Measurements from ENCODE around the gene ABHD5.

Gene ABHD5

DNA sequence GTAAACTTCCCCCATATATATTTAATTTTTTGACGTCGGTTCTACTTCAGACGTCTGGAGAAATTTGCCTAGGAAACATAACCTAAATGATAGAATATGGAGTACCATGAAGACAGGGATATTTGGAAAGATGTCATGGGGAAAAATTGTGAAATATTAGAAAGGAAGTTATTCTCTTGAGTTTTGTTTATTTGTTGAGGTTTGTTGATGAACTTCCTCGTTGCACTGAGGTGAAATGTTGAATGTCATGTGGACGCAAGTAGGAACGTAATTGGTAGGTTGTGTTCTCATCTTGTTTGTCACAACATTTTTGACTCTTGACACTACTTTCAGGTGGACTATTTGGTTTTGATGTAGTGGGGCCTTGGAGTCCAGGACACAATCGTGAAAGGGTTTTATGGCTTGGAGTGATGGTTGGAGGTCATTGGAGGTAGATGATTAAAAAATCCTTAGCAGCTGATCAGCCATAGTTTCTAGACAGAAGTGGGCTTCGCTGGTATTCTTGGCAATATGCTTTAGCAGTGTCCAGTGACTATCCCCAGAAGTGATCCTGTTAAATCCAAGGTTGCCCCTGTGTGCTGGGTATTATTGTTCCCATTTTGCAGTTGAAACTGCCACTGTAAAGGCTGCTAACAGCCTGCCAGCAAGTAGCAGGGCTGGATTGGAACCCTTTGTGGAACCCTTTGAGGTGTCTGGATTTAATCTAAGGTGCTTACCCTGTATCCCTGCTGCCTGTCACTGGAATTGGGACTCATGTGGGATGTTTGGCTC is 1.5 kb downstream of the ABHD5 start:
- H3K27ac Mint-ChIP-seq, result no peak overlapping the region
- no peaks in the 10 kb centered on the region for H3K9me3 Mint-ChIP-seq
- peak overlapping the region; percentile 89 for H3K4me3 Mint-ChIP-seq
- peaks cover 3% of the 10 kb centered on the region for H3K27me3 Mint-ChIP-seq
- H3K4me1 Mint-ChIP-seq (ENCODE audit: low read depth), result peaks cover 37% of the 10 kb centered on the region
- no peaks in the 10 kb centered on the region for H3K36me3 Mint-ChIP-seq (ENCODE audit: low read depth)

DNA sequence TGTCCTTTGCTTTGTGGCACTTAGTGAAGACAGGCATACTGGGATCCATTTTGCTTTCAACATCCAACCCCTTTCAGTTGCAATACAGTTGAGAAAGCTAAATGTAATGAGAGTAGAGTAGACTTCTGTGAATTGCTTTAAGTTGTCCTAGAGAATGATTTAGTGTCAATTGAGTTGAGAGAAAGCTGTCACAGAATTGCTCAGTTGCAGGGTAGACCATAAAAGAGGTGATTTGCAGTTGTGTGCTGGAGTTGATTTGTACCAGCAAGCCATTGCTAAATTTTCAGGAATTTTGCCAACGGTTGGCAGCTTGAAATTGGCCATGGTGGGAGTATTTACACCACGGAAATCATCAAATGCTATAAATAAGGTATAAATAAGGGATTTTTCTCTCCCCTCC is 2.2 kb downstream of the ABHD5 start:
- no peaks in the 10 kb centered on the region for H3K36me3 Mint-ChIP-seq (ENCODE audit: low read depth)
- H3K27ac Mint-ChIP-seq, result no peak overlapping the region
- peaks cover 3% of the 10 kb centered on the region for H3K27me3 Mint-ChIP-seq
- no peaks in the 10 kb centered on the region for H3K9me3 Mint-ChIP-seq
- H3K4me1 Mint-ChIP-seq (ENCODE audit: low read depth), result peaks cover 37% of the 10 kb centered on the region
- H3K4me3 Mint-ChIP-seq, result no peak overlapping the region

DNA sequence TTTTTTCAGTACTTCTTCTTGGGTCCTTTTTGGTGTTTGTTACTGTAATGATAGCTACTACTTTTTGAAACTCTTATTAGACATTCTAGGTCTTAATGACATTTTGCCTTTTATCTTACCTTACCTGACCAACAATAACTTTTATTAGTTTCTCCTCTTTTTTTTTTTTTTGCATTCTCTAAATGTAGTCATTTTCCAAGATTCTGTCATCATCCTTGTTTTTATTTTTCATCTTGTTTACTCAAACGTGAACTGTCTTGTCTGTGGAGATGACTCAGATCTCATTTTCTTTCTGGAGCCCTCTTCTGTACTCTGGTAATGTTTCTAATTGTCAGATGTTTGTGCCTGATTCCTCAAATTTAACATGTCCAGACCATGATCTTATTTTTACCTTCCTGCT is 2.9 kb downstream of the ABHD5 start:
- H3K27me3 Mint-ChIP-seq, result peaks cover 3% of the 10 kb centered on the region
- no peak overlapping the region for H3K27ac Mint-ChIP-seq
- H3K36me3 Mint-ChIP-seq (ENCODE audit: low read depth), result no peaks in the 10 kb centered on the region
- no peak overlapping the region for H3K4me3 Mint-ChIP-seq
- H3K4me1 Mint-ChIP-seq (ENCODE audit: low read depth), result peaks cover 37% of the 10 kb centered on the region
- H3K9me3 Mint-ChIP-seq, result no peaks in the 10 kb centered on the region

DNA sequence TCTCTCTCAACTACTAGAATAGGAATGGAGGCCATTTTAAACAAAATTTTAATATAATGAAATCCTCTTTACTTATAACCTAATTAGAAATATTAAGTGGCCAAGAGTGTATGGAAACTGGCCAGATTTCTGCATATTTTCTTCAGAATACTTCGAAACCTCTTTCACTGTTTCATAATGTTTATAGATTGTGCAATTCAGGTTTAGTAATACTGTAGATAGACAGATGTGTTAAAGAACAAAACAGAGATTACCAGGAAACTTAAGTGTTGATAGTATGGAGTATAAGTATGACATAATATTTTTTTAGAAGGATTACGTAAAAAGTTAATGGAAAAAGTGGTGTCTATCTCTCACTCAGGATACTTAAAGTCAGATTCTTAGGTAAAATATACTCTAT is 4.7 kb downstream of the ABHD5 start:
- Mint-ChIP-seq H3K4me1 (ENCODE audit: low read depth) (peaks cover 35% of the 10 kb centered on the region), H3K27ac (no peak overlapping the region), H3K9me3 (no peaks in the 10 kb centered on the region), H3K27me3 (no peaks in the 10 kb centered on the region), H3K4me3 (no peak overlapping the region), H3K36me3 (ENCODE audit: low read depth) (peaks cover 7% of the 10 kb centered on the region)

GRCh38 chr3:43695863-43696262 is 5.1 kb downstream of the ABHD5 start:
- Mint-ChIP-seq H3K4me3 (no peak overlapping the region), H3K36me3 (ENCODE audit: low read depth) (peaks cover 9% of the 10 kb centered on the region)

GRCh38 chr3:43696441-43696840 is 5.7 kb downstream of the ABHD5 start:
- Mint-ChIP-seq H3K4me3 (no peak overlapping the region), H3K36me3 (ENCODE audit: low read depth) (peaks cover 12% of the 10 kb centered on the region), H3K9me3 (no peaks in the 10 kb centered on the region), H3K4me1 (ENCODE audit: low read depth) (peaks cover 33% of the 10 kb centered on the region), H3K27me3 (no peaks in the 10 kb centered on the region), H3K27ac (no peak overlapping the region)

More at GRCh38 chr3:43695863-43696262, 5.1 kb downstream of the ABHD5 start:
- Mint-ChIP-seq H3K9me3 (no peaks in the 10 kb centered on the region), H3K27ac (no peak overlapping the region), H3K27me3 (no peaks in the 10 kb centered on the region), H3K4me1 (ENCODE audit: low read depth) (peaks cover 33% of the 10 kb centered on the region)

GRCh38 chr3:43696881-43697280 is 6.1 kb downstream of the ABHD5 start:
- Mint-ChIP-seq H3K9me3 (no peaks in the 10 kb centered on the region), H3K4me3 (no peak overlapping the region), H3K36me3 (ENCODE audit: low read depth) (peaks cover 15% of the 10 kb centered on the region), H3K4me1 (ENCODE audit: low read depth) (peaks cover 29% of the 10 kb centered on the region), H3K27ac (no peak overlapping the region), H3K27me3 (no peaks in the 10 kb centered on the region)

DNA sequence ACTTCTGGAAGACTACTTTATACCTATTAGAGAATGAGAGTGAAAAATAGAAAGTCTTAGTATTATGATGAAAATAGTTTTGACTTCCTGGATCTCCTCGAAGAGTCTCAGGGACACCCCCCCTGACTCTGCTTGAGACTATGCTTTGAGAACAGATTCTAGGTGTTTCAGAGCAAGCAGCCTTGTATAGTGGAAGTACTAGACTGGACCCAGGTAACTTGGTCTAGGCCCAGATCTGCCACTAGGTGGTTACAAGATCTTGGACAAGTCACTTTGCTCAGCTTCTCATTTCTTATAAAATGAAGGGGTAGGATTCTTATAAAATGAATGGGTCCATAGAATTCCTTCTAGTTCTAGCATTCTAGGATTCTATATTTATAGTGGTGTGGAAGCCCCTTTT is 9.1 kb downstream of the ABHD5 start:
- peaks cover 34% of the 10 kb centered on the region for H3K36me3 Mint-ChIP-seq (ENCODE audit: low read depth)
- H3K27me3 Mint-ChIP-seq, result no peaks in the 10 kb centered on the region
- H3K9me3 Mint-ChIP-seq, result no peaks in the 10 kb centered on the region
- no peak overlapping the region for H3K27ac Mint-ChIP-seq
- peaks cover 13% of the 10 kb centered on the region for H3K4me1 Mint-ChIP-seq (ENCODE audit: low read depth)
- H3K4me3 Mint-ChIP-seq, result no peak overlapping the region

- Mint-ChIP-seq H3K27ac (no peak overlapping the region), H3K27me3 (no peaks in the 10 kb centered on the region), H3K36me3 (ENCODE audit: low read depth) (peaks cover 46% of the 10 kb centered on the region), H3K9me3 (no peaks in the 10 kb centered on the region), H3K4me1 (ENCODE audit: low read depth) (peaks cover 6% of the 10 kb centered on the region), H3K4me3 (no peak overlapping the region)
Observed at GRCh38 chr3:43704697-43705096, 14.0 kb downstream of the ABHD5 start.

- Mint-ChIP-seq H3K27me3 (no peaks in the 10 kb centered on the region), H3K27ac (no peak overlapping the region)
Observed at GRCh38 chr3:43706342-43706741, 15.6 kb downstream of the ABHD5 start.

DNA sequence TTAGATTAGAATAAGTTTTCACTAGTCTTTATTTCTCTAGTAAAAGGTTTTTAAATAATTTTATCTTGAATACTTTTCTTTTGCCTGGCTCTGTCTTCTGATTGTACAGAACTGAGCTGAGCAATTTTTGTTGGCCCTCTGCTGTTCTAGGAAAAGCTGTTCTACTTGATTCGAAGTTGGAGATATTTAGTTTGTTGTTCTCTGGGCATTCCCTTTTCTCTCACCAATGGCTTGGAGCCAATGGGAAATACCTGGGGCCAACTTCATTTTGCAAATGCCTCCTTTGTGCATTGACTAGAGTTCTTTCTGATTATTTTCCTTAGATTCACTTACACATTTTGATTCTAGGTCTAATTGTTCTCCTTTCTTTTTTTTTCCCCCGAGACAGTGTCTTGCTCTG is 16.5 kb downstream of the ABHD5 start:
- no peak overlapping the region for H3K27ac Mint-ChIP-seq

More at GRCh38 chr3:43706342-43706741, 15.6 kb downstream of the ABHD5 start:
- H3K9me3 Mint-ChIP-seq, result no peaks in the 10 kb centered on the region
- no peak overlapping the region for H3K4me3 Mint-ChIP-seq
- peaks cover 34% of the 10 kb centered on the region for H3K36me3 Mint-ChIP-seq (ENCODE audit: low read depth)
- H3K4me1 Mint-ChIP-seq (ENCODE audit: low read depth), result peaks cover 6% of the 10 kb centered on the region

GRCh38 chr3:43707998-43708397 is 17.3 kb downstream of the ABHD5 start:
- Mint-ChIP-seq H3K27me3 (no peaks in the 10 kb centered on the region), H3K4me3 (no peak overlapping the region), H3K27ac (no peak overlapping the region), H3K36me3 (ENCODE audit: low read depth) (peaks cover 40% of the 10 kb centered on the region), H3K9me3 (no peaks in the 10 kb centered on the region), H3K4me1 (ENCODE audit: low read depth) (peaks cover 6% of the 10 kb centered on the region)

More for the DNA sequence above, 16.5 kb downstream of the ABHD5 start:
- no peaks in the 10 kb centered on the region for H3K27me3 Mint-ChIP-seq
- H3K4me1 Mint-ChIP-seq (ENCODE audit: low read depth), result peaks cover 6% of the 10 kb centered on the region
- no peak overlapping the region for H3K4me3 Mint-ChIP-seq
- peaks cover 35% of the 10 kb centered on the region for H3K36me3 Mint-ChIP-seq (ENCODE audit: low read depth)
- H3K9me3 Mint-ChIP-seq, result no peaks in the 10 kb centered on the region

DNA sequence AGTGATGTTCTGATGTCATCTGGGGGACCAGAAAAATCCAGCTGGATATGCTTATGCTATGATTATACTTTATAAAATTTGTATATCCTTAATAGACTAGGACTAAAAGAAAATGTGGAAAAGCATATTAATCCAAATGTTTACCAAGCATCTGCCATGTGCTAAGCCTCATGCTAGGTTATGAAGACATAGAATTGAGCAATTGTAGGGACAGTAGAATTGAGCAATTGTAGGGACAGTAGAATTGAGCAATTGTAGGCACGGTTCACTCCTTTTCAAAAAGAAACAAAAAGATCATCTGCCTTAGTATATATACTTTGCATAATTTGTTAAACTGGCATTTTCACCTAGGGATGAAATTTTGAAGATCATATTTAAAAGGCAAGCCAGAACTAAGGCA is 18.3 kb downstream of the ABHD5 start:
- Mint-ChIP-seq H3K27ac (no peak overlapping the region), H3K4me1 (ENCODE audit: low read depth) (peaks cover 6% of the 10 kb centered on the region), H3K27me3 (no peaks in the 10 kb centered on the region), H3K9me3 (no peaks in the 10 kb centered on the region), H3K4me3 (no peak overlapping the region), H3K36me3 (ENCODE audit: low read depth) (peaks cover 41% of the 10 kb centered on the region)

DNA sequence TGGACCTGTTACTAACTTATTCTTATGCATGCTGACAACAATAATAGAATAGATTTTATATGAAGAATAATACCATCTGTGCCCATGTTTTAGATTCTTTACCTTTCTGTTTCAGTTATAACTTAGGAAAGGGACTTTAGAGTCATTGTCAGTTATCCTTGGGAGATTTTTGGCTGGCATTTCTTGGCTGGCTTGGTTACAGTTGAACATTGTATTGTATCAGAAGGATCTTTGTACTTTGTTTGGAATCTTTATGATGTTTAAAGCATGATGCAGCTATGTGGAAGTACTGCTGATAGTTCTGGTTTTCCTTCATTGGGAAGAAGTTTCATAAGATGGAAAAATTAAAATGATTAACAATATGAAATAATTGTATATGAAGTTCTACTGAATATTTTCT is 19.9 kb downstream of the ABHD5 start:
- no peaks in the 10 kb centered on the region for H3K27me3 Mint-ChIP-seq
- no peak overlapping the region for H3K27ac Mint-ChIP-seq
- no peak overlapping the region for H3K4me3 Mint-ChIP-seq
- H3K36me3 Mint-ChIP-seq (ENCODE audit: low read depth), result peaks cover 40% of the 10 kb centered on the region
- peaks cover 6% of the 10 kb centered on the region for H3K4me1 Mint-ChIP-seq (ENCODE audit: low read depth)
- H3K9me3 Mint-ChIP-seq, result no peaks in the 10 kb centered on the region

GRCh38 chr3:43718296-43718695 is 27.6 kb downstream of the ABHD5 start:
- no peaks in the 10 kb centered on the region for H3K27me3 Mint-ChIP-seq
- H3K4me1 Mint-ChIP-seq (ENCODE audit: low read depth), result no peaks in the 10 kb centered on the region
- H3K27ac Mint-ChIP-seq, result no peak overlapping the region
- no peak overlapping the region for H3K4me3 Mint-ChIP-seq
- no peaks in the 10 kb centered on the region for H3K9me3 Mint-ChIP-seq
- H3K36me3 Mint-ChIP-seq (ENCODE audit: low read depth), result peaks cover 56% of the 10 kb centered on the region

DNA sequence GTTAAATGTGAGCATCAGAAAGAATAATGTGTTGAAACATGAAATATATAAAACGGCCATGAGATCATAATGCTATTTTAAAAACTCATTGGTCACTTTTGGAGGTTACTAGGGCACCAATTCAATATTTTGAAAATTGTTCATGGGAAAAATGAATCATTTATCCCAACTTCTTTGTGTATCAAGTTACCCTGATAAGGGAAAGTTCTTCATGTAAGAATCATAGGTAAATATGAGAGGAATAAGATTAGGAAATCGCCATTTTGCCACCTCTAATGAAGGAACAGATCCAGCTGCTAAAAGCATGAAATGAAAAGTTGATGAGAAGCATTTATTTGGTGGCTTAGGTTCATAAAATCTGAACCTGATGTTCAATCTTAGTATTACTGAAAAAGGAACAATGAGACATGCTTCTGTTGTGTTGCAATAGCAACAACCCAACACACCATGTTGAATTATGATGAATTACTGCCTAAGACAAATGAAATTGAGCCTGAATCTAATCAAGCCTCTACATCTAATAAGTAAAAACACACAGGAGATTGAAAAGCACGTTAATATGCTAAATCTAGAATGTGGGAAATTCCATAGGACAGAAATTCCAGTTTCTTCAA is 32.5 kb downstream of the ABHD5 start:
- H3K4me1 Mint-ChIP-seq (ENCODE audit: low read depth), result no peaks in the 10 kb centered on the region
- H3K9me3 Mint-ChIP-seq, result no peaks in the 10 kb centered on the region
- H3K27me3 Mint-ChIP-seq, result no peaks in the 10 kb centered on the region
- peaks cover 32% of the 10 kb centered on the region for H3K36me3 Mint-ChIP-seq (ENCODE audit: low read depth)
- H3K27ac Mint-ChIP-seq, result no peak overlapping the region
- no peak overlapping the region for H3K4me3 Mint-ChIP-seq
